Measurements from ENCODE around the gene HPGDS. TPM values are rescaled to one million over a fixed set of nuclear protein-coding genes. Genes with fewer than 3 reads are reported as not detected.

The HPGDS gene
- total and polyA plus RNA-seq, 2 donors (not counting 1 experiment from before 2014, with no cell fraction given) = not detected

- H4K20me1 ChIP-seq (ENCODE audit: control insufficient read depth, insufficient read depth, low read length, poor library complexity, severe bottlenecking) = no peaks in the 10 kb centered on the region
- Mint-ChIP-seq H3K27ac (no peak overlapping the region), H3K27me3 (peaks cover 1% of the 10 kb centered on the region), H3K4me3 (no peak overlapping the region), H3K4me1 (no peaks in the 10 kb centered on the region), H3K9me3 (ENCODE audit: insufficient read depth) (no peaks in the 10 kb centered on the region)
- H3K36me3 ChIP-seq (replicated peaks in 1 of 2; ENCODE audit: control extremely low read depth in 1 of 2, control insufficient read depth in 1 of 2, extremely low read depth in 1 of 2, insufficient read depth in 2 of 2, low read length in 1 of 2) = no peaks in the 10 kb centered on the region
- no peak overlapping the region for H3K9ac ChIP-seq (ENCODE audit: low read length)
- H3K9me3 ChIP-seq (ENCODE audit: control extremely low read depth in 1 of 3, control insufficient read depth in 2 of 3, insufficient read depth in 1 of 3, low read length in 2 of 3) = no peaks in the 10 kb centered on the region
- H2AFZ ChIP-seq (ENCODE audit: insufficient read depth, low read depth, low read length, poor library complexity, severe bottlenecking) = no peak overlapping the region
- H3K27me3 ChIP-seq (replicated peaks in 1 of 4; ENCODE audit: control extremely low read depth in 1 of 4, control insufficient read depth in 3 of 4, insufficient read depth in 4 of 4, low read length in 3 of 4) = no peaks in the 10 kb centered on the region
- DNase-seq (no peak), ATAC-seq (ENCODE audit: low read depth) (no peak)
- no peak for TF ChIP-seq EZH2 (IDR thresholded peaks at IDR 0.05; ENCODE audit: borderline replicate concordance, insufficient read depth, low read depth, low read length, poor library complexity, severe bottlenecking)
- TF ChIP-seq, protein P1, sequence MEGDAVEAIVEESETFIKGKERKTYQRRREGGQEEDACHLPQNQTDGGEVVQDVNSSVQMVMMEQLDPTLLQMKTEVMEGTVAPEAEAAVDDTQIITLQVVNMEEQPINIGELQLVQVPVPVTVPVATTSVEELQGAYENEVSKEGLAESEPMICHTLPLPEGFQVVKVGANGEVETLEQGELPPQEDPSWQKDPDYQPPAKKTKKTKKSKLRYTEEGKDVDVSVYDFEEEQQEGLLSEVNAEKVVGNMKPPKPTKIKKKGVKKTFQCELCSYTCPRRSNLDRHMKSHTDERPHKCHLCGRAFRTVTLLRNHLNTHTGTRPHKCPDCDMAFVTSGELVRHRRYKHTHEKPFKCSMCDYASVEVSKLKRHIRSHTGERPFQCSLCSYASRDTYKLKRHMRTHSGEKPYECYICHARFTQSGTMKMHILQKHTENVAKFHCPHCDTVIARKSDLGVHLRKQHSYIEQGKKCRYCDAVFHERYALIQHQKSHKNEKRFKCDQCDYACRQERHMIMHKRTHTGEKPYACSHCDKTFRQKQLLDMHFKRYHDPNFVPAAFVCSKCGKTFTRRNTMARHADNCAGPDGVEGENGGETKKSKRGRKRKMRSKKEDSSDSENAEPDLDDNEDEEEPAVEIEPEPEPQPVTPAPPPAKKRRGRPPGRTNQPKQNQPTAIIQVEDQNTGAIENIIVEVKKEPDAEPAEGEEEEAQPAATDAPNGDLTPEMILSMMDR (IDR thresholded peaks at IDR 0.05) = no peak
- intact Hi-C loops (cut with micrococcal nuclease) = no loop called here
- H3K79me2 ChIP-seq (ENCODE audit: control insufficient read depth, insufficient read depth, low read length) = no peaks in the 10 kb centered on the region
- H3K4me1 ChIP-seq (ENCODE audit: control insufficient read depth in 2 of 2, insufficient read depth in 2 of 2, low read length in 2 of 2) = no peaks in the 10 kb centered on the region
- no peak overlapping the region for H3K4me2 ChIP-seq (replicated peaks; ENCODE audit: low read depth, low read length, poor library complexity, severe bottlenecking)
- CTCF ChIA-PET = interaction anchor here (0.7 kb wide), 1 partner anchor 42 kb away, joined by 3 read pairs; no protein-coding TSS in a partner anchor
- no peak overlapping the region for H3K27ac ChIP-seq (ENCODE audit: low read length in 2 of 2)
- POLR2A ChIA-PET = no interaction called here
- no peak overlapping the region for H3K4me3 ChIP-seq (ENCODE audit: control extremely low read depth in 1 of 5, extremely low read depth in 1 of 5, insufficient read depth in 1 of 5, low read depth in 2 of 5, low read length in 4 of 5)
Measured at GRCh38 chr4:94358101-94358500, 15.5 kb upstream of the HPGDS start.

- Mint-ChIP-seq H3K27ac (no peak overlapping the region), H3K4me1 (no peaks in the 10 kb centered on the region), H3K4me3 (no peak overlapping the region), H3K9me3 (ENCODE audit: insufficient read depth) (no peaks in the 10 kb centered on the region), H3K27me3 (peaks cover 5% of the 10 kb centered on the region)
- ChIA-PET POLR2A (no interaction called here), CTCF (no interaction called here)
- H2AFZ ChIP-seq (ENCODE audit: insufficient read depth, low read depth, low read length, poor library complexity, severe bottlenecking) = no peak overlapping the region
- H4K20me1 ChIP-seq (ENCODE audit: control insufficient read depth, insufficient read depth, low read length, poor library complexity, severe bottlenecking) = no peaks in the 10 kb centered on the region
- no peak overlapping the region for H3K4me2 ChIP-seq (replicated peaks; ENCODE audit: low read depth, low read length, poor library complexity, severe bottlenecking)
- H3K4me3 ChIP-seq (ENCODE audit: control extremely low read depth in 1 of 5, extremely low read depth in 1 of 5, insufficient read depth in 1 of 5, low read depth in 2 of 5, low read length in 4 of 5) = no peak overlapping the region
- no peak overlapping the region for H3K27ac ChIP-seq (ENCODE audit: low read length in 2 of 2)
- ATAC-seq (ENCODE audit: low read depth) (no peak), DNase-seq (no peak)
- TF ChIP-seq, protein P1 (IDR thresholded peaks at IDR 0.05) = no peak
- no peaks in the 10 kb centered on the region for H3K79me2 ChIP-seq (ENCODE audit: control insufficient read depth, insufficient read depth, low read length)
- no peak overlapping the region for H3K9ac ChIP-seq (ENCODE audit: low read length)
- intact Hi-C loops (cut with micrococcal nuclease) = no loop called here
- H3K9me3 ChIP-seq (ENCODE audit: control extremely low read depth in 1 of 3, control insufficient read depth in 2 of 3, insufficient read depth in 1 of 3, low read length in 2 of 3) = no peaks in the 10 kb centered on the region
- no CpG with 5 or more reads among the region's 2 CpGs for WGBS (ENCODE audit: insufficient coverage)
- no peaks in the 10 kb centered on the region for H3K4me1 ChIP-seq (ENCODE audit: control insufficient read depth in 2 of 2, insufficient read depth in 2 of 2, low read length in 2 of 2)
- no peaks in the 10 kb centered on the region for H3K36me3 ChIP-seq (replicated peaks in 1 of 2; ENCODE audit: control extremely low read depth in 1 of 2, control insufficient read depth in 1 of 2, extremely low read depth in 1 of 2, insufficient read depth in 2 of 2, low read length in 1 of 2)
- H3K27me3 ChIP-seq (replicated peaks in 1 of 4; ENCODE audit: control extremely low read depth in 1 of 4, control insufficient read depth in 3 of 4, insufficient read depth in 4 of 4, low read length in 3 of 4) = no peaks in the 10 kb centered on the region
Measured at GRCh38 chr4:94357624-94358023, 15.0 kb upstream of the HPGDS start.

Measured in B cell (primary cell).